Measurements from ENCODE around the gene PPP1R16B.

Gene PPP1R16B

DNA sequence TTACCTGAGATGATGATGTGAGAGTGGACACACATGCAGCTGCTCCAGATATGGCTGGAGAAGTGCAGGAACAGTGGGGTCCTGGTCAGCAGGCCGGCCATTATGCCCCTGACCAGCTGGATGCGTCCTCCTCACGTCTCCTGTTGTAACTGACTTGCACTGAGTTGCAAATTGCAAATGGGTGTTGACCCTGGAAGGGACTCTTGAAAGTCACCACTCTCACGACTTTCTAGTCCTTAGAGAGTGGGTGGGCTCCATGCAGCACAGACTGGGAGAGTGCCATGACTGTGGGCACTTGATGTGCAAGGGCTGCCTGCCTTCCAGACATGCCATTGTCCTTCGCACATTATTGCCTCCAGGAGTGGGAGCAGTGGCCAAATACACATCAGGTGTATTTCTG lies 131.5 kb downstream of the PPP1R16B start:
- Histone ChIP-seq H4K12ac (ENCODE audit: low read depth, low read length) (no peak overlapping the region), H3K9me3 (ENCODE audit: insufficient read depth, low read depth, low read length) (no peaks in the 10 kb centered on the region), H3K4me1 (ENCODE audit: control insufficient read depth in 1 of 2, insufficient read depth in 2 of 2, low read length in 2 of 2) (peaks cover 12 to 19% of the 10 kb centered on the region in 2 experiments), H2BK120ac (ENCODE audit: insufficient read depth, low read length, poor library complexity) (no peak overlapping the region), H2BK5ac (ENCODE audit: low read depth, low read length, poor library complexity) (no peak overlapping the region), H3K27ac (ENCODE audit: low read depth, low read length) (no peak overlapping the region), H2AFZ (ENCODE audit: insufficient read depth, low read length, poor library complexity) (no peak overlapping the region), H3K27me3 (ENCODE audit: insufficient read depth, low read length) (no peaks in the 10 kb centered on the region), H3K4me2 (ENCODE audit: low read length) (no peak overlapping the region), H3K4ac (ENCODE audit: low read depth, low read length) (peak overlapping the region; percentile 13), H2AK5ac (ENCODE audit: low read length) (no peak overlapping the region), H3K4me3 (ENCODE audit: low read depth, low read length) (no peak overlapping the region), H3K9ac (ENCODE audit: low read length) (no peak overlapping the region), H3K36me3 (ENCODE audit: control insufficient read depth in 1 of 2, insufficient read depth in 2 of 2, low read length in 2 of 2) (peaks cover 0 to 13% of the 10 kb centered on the region in 2 experiments), H3K18ac (ENCODE audit: low read length) (peak overlapping the region; percentile 63), H4K8ac (ENCODE audit: low read depth, low read length) (no peak overlapping the region), H3K14ac (ENCODE audit: low read length) (no peak overlapping the region), H3K79me1 (ENCODE audit: low read length) (peaks cover 8% of the 10 kb centered on the region), H3K23ac (ENCODE audit: low read length) (no peak overlapping the region), H3K79me2 (ENCODE audit: control insufficient read depth, insufficient read depth, low read length, poor library complexity) (peaks cover 10% of the 10 kb centered on the region), H4K91ac (ENCODE audit: low read depth, low read length) (no peak overlapping the region), H2BK12ac (ENCODE audit: low read length) (no peak overlapping the region)
- DNase-seq: no peak
- no CpG with 5 or more reads among the region's 5 CpGs for WGBS (ENCODE audit: extremely low coverage, insufficient coverage, insufficient read length)

DNA sequence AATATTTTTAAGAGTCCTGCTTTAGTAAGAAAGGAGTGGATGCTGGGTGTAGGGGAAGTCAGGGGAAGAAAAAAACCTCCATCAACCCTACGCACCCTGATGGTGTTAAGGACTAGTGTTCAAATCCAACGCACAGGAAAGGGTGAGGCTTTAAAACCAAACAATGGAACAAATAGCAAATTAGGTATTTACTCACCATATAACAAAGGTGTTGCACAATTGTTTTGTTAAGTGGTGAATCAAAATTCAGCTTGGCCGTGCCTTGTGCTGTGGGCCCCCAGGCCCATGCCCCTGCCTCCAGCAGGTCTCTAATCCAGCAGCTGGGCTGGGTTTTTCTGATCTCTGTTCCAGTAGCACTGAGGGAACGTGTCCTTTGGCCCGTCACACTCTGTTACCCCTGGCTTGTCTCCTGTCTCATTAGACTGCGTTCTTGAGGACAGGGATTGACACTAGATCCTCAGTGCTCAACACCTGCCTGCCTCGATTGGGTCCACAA lies 132.5 kb downstream of the PPP1R16B start:
- Histone ChIP-seq H3K4me2 (ENCODE audit: low read length) (no peak overlapping the region), H3K36me3 (ENCODE audit: control insufficient read depth in 1 of 2, insufficient read depth in 2 of 2, low read length in 2 of 2) (peaks cover 2 to 13% of the 10 kb centered on the region in 2 experiments), H4K91ac (ENCODE audit: low read depth, low read length) (no peak overlapping the region), H3K79me2 (ENCODE audit: control insufficient read depth, insufficient read depth, low read length, poor library complexity) (peaks cover 6% of the 10 kb centered on the region), H4K12ac (ENCODE audit: low read depth, low read length) (no peak overlapping the region), H3K4me3 (ENCODE audit: low read depth, low read length) (no peak overlapping the region), H3K27ac (ENCODE audit: low read depth, low read length) (no peak overlapping the region), H3K79me1 (ENCODE audit: low read length) (peaks cover 8% of the 10 kb centered on the region), H2BK120ac (ENCODE audit: insufficient read depth, low read length, poor library complexity) (no peak overlapping the region), H3K9me3 (ENCODE audit: insufficient read depth, low read depth, low read length) (no peaks in the 10 kb centered on the region), H4K8ac (ENCODE audit: low read depth, low read length) (no peak overlapping the region), H3K9ac (ENCODE audit: low read length) (no peak overlapping the region), H3K14ac (ENCODE audit: low read length) (no peak overlapping the region), H2AK5ac (ENCODE audit: low read length) (no peak overlapping the region), H3K27me3 (ENCODE audit: insufficient read depth, low read length) (no peaks in the 10 kb centered on the region), H2BK12ac (ENCODE audit: low read length) (no peak overlapping the region), H3K4ac (ENCODE audit: low read depth, low read length) (no peak overlapping the region), H2BK5ac (ENCODE audit: low read depth, low read length, poor library complexity) (no peak overlapping the region), H2AFZ (ENCODE audit: insufficient read depth, low read length, poor library complexity) (no peak overlapping the region), H3K18ac (ENCODE audit: low read length) (no peak overlapping the region), H3K23ac (ENCODE audit: low read length) (no peak overlapping the region), H3K4me1 (ENCODE audit: control insufficient read depth in 1 of 2, insufficient read depth in 2 of 2, low read length in 2 of 2) (peaks cover 8 to 14% of the 10 kb centered on the region in 2 experiments)
- no peak for DNase-seq
- WGBS (ENCODE audit: extremely low coverage, insufficient coverage, insufficient read length): no CpG with 5 or more reads among the region's 7 CpGs

DNA sequence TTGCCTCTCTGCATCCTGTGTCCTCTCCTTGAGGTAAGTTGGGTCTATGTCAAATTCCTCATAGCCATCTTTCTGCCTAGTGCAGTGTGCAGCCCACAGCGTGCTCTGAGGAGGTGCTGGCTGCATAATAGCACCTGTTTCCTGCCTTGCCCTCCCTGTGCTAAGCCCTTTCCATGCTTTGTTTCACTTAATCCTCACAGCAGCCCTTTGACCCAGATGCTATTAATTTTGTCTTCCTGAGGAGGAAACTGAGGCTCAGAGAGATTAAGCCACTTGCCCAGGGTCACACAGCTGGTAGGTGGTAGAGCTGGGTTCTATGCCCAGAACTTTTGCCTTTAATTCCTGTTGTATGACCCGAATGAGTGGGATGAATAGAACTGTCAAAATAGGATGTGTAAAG lies 134.2 kb downstream of the PPP1R16B start:
- H3K23ac ChIP-seq (ENCODE audit: low read length): no peak overlapping the region
- H4K8ac ChIP-seq (ENCODE audit: low read depth, low read length): no peak overlapping the region
- WGBS (ENCODE audit: extremely low coverage, insufficient coverage, insufficient read length): no CpG with 5 or more reads among the region's 2 CpGs
- no peak overlapping the region for H2AFZ ChIP-seq (ENCODE audit: insufficient read depth, low read length, poor library complexity)
- no peak overlapping the region for H4K12ac ChIP-seq (ENCODE audit: low read depth, low read length)
- no peak overlapping the region for H2AK5ac ChIP-seq (ENCODE audit: low read length)
- DNase-seq: no peak
- no peak overlapping the region for H3K9ac ChIP-seq (ENCODE audit: low read length)
- no peak overlapping the region for H2BK5ac ChIP-seq (ENCODE audit: low read depth, low read length, poor library complexity)
- H3K4ac ChIP-seq (ENCODE audit: low read depth, low read length): no peak overlapping the region
- peaks cover 8% of the 10 kb centered on the region for H3K79me1 ChIP-seq (ENCODE audit: low read length)
- H3K9me3 ChIP-seq (ENCODE audit: insufficient read depth, low read depth, low read length): no peaks in the 10 kb centered on the region
- no peak overlapping the region for H3K4me3 ChIP-seq (ENCODE audit: low read depth, low read length)
- no peaks in the 10 kb centered on the region for H3K27me3 ChIP-seq (ENCODE audit: insufficient read depth, low read length)
- H4K91ac ChIP-seq (ENCODE audit: low read depth, low read length): no peak overlapping the region
- H3K36me3 ChIP-seq (ENCODE audit: control insufficient read depth in 1 of 2, insufficient read depth in 2 of 2, low read length in 2 of 2): peaks cover 2 to 13% of the 10 kb centered on the region in 2 experiments
- H2BK12ac ChIP-seq (ENCODE audit: low read length): no peak overlapping the region
- H3K4me2 ChIP-seq (ENCODE audit: low read length): no peak overlapping the region
- H3K79me2 ChIP-seq (ENCODE audit: control insufficient read depth, insufficient read depth, low read length, poor library complexity): peaks cover 6% of the 10 kb centered on the region
- peaks cover 8 to 13% of the 10 kb centered on the region in 2 experiments for H3K4me1 ChIP-seq (ENCODE audit: control insufficient read depth in 1 of 2, insufficient read depth in 2 of 2, low read length in 2 of 2)
- no peak overlapping the region for H3K18ac ChIP-seq (ENCODE audit: low read length)
- H3K27ac ChIP-seq (ENCODE audit: low read depth, low read length): no peak overlapping the region
- H3K14ac ChIP-seq (ENCODE audit: low read length): no peak overlapping the region
- H2BK120ac ChIP-seq (ENCODE audit: insufficient read depth, low read length, poor library complexity): no peak overlapping the region

DNA sequence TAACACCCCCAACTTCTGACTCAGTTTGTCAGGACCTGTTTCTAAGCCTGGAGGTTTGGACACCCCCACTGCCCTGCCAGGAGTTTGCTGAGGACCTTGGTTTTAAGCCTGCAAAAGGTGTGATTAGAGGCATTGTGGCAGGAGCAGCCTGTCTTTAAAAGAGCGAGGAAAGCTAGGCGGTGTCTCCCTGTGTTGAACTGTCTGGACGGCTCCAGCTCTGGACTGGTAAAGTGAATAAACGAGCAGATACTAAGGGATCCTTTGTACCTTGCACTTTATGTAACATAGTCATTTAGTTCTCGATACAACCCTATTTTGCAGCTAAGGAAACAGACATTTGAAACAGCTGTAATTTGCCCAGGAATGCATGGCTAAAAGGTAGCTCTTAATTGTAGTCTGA lies 135.1 kb downstream of the PPP1R16B start:
- no CpG with 5 or more reads among the region's 5 CpGs for WGBS (ENCODE audit: extremely low coverage, insufficient coverage, insufficient read length)
- no peak overlapping the region for H4K91ac ChIP-seq (ENCODE audit: low read depth, low read length)
- H2BK5ac ChIP-seq (ENCODE audit: low read depth, low read length, poor library complexity): no peak overlapping the region
- H3K18ac ChIP-seq (ENCODE audit: low read length): no peak overlapping the region
- no peak overlapping the region for H2BK12ac ChIP-seq (ENCODE audit: low read length)
- H3K4me1 ChIP-seq (ENCODE audit: control insufficient read depth in 1 of 2, insufficient read depth in 2 of 2, low read length in 2 of 2): peaks cover 8 to 9% of the 10 kb centered on the region in 2 experiments
- no peak overlapping the region for H3K9ac ChIP-seq (ENCODE audit: low read length)
- H3K36me3 ChIP-seq (ENCODE audit: control insufficient read depth in 1 of 2, insufficient read depth in 2 of 2, low read length in 2 of 2): peaks cover 2 to 16% of the 10 kb centered on the region in 2 experiments
- H3K9me3 ChIP-seq (ENCODE audit: insufficient read depth, low read depth, low read length): no peaks in the 10 kb centered on the region
- H4K8ac ChIP-seq (ENCODE audit: low read depth, low read length): no peak overlapping the region
- H3K27ac ChIP-seq (ENCODE audit: low read depth, low read length): no peak overlapping the region
- H4K12ac ChIP-seq (ENCODE audit: low read depth, low read length): no peak overlapping the region
- H3K79me2 ChIP-seq (ENCODE audit: control insufficient read depth, insufficient read depth, low read length, poor library complexity): peaks cover 6% of the 10 kb centered on the region
- no peak overlapping the region for H3K4ac ChIP-seq (ENCODE audit: low read depth, low read length)
- no peak overlapping the region for H3K14ac ChIP-seq (ENCODE audit: low read length)
- H2BK120ac ChIP-seq (ENCODE audit: insufficient read depth, low read length, poor library complexity): no peak overlapping the region
- peaks cover 3% of the 10 kb centered on the region for H3K79me1 ChIP-seq (ENCODE audit: low read length)
- DNase-seq: no peak
- no peak overlapping the region for H3K23ac ChIP-seq (ENCODE audit: low read length)
- no peak overlapping the region for H3K4me3 ChIP-seq (ENCODE audit: low read depth, low read length)
- no peak overlapping the region for H2AK5ac ChIP-seq (ENCODE audit: low read length)
- H2AFZ ChIP-seq (ENCODE audit: insufficient read depth, low read length, poor library complexity): no peak overlapping the region
- H3K4me2 ChIP-seq (ENCODE audit: low read length): no peak overlapping the region
- no peaks in the 10 kb centered on the region for H3K27me3 ChIP-seq (ENCODE audit: insufficient read depth, low read length)

All from trophoblast cell (in vitro differentiated cells and primary cell).